Suppressor macrophage treated with lipopolysaccharide for 4 hours (primary cell): ENCODE results near the gene PRSS53.
"Not testable (repeated sequence)": the region's sequence is repeated elsewhere in the genome, so short reads cannot be mapped to it uniquely, and the experiment has no call there.

Source experiments
- DNase-seq: peaks from one replicate; pipeline ENCODE4 v3.0.0-alpha.2; 2020

Gene PRSS53

DNA sequence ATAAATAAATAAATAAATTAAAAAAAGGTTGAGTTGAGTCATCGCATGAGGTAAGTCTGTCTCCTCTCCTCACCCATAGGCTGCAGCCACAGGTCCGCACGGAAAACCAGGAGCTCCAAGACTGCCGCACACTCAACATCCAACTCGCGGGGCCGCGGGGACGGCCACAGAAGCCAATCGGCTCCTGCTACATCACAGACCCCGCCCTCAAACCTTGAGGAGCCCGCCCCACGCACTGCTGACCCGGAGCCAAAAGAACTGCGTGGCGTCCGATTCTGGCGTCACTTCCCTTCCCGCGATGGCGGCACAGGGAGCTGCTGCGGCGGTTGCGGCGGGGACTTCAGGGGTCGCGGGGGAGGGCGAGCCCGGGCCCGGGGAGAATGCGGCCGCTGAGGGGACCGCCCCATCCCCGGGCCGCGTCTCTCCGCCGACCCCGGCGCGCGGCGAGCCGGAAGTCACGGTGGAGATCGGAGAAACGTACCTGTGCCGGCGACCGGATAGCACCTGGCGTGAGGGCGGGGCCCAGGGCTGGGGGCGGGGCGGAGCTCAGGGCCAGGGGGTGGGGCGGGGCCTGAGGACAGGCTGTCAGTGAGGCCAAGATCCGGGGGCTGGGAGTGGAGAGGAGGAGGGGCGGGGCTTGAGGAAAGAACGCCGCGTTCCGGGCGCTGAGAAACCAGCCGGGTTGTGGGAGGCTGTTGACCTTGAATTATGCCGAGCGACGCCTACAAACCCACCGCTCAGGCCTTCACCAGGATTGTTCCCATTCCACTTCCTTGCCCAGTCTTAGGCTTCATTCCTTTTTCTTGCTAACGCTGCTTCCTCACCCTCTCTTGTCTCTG is 28.9 kb upstream of the PRSS53 start, which contains the start of gene KAT8:
TSS of gene KAT8 (plus strand) at position 281 of the 839 bp plus-strand sequence. CDS start at position 299, 18 bp downstream.
- peak; percentile 99 for DNase-seq

DNA sequence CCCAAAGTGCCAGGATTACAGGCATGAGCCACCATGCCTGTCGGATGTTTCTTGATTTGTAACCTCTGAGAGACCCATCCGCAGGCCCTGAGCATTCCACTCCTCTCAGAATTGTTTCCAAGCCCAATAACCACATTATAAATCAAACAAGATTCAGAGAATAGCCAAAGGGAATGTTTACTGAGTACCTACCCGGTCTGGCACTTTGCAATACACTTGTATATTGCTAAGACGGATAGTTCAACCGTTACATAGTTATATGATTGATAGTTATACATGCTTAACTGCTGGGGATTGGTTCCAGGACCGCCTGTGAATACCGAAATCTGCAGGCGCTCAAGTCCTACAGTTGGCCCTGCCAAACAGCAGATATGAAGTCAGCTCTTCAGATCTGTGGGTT is 25.7 kb upstream of the PRSS53 start:
- no peak for DNase-seq

DNA sequence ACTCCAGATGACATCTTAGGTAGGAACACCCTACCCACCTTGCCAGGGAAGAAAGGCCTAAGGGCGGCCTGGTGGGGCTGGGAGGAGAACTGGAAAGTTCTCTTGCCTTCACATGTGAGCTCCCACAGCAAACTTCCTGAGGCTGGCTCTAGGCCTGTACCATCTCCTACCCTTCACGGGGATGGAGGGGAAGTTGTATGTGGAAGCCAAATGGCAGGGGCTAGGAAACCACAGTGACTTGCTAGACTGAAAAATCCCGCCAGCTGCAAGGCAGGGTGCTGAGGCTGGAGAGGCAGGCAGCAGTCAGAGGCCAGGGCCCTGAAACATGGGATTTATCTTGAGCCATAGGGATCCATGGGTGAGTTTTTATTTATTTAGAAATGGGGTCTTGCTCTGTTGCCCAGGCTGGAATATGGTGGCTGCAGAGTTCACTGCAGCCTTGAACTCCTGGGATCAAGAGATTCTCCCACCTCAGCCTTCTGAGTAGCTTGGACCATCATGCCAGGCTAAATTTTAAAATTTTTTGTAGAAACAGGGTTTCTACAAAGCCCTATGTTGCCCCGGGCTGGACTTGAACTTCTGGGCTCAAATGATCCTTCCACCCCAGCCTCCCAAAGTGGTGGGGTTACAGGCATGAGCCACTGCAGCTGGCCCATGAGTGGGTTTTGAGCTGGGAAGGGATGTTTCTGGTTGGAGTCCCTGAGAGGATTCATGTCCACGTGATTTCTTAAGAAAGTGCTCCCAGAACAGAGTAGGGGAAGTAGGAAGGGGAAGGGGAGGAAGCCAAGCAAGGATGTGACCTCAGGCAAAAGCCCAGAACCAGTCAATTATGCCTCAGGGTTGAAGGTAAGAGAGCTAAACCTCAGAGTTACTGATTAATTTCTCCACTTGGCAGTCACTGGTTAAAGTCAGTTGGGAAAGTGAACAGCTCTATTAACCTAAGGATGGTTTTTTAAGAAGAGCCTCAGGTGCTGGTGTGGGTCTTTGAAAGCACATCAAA is 24.7 kb upstream of the PRSS53 start:
- peak; percentile 90 for DNase-seq

DNA sequence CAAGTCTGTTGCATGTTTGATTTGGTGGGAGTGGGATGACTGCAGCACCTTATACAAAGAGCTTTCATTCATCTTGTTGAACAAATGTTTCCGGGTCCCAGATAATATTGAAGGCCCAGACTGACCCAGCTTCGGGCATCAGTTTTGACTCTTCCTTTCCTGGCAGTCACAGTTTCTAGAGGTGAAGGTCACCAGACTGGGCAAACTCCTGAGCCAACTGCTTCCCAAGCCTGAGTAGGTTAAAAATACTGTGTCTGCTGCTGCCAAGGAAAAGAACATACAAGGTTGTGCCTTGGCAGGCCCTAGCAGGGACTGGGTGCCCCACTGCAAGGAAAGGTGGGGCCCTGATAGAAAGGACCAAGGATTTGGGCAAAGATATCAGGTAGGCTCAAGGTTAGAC is 24.0 kb upstream of the PRSS53 start:
- no peak for DNase-seq

DNA sequence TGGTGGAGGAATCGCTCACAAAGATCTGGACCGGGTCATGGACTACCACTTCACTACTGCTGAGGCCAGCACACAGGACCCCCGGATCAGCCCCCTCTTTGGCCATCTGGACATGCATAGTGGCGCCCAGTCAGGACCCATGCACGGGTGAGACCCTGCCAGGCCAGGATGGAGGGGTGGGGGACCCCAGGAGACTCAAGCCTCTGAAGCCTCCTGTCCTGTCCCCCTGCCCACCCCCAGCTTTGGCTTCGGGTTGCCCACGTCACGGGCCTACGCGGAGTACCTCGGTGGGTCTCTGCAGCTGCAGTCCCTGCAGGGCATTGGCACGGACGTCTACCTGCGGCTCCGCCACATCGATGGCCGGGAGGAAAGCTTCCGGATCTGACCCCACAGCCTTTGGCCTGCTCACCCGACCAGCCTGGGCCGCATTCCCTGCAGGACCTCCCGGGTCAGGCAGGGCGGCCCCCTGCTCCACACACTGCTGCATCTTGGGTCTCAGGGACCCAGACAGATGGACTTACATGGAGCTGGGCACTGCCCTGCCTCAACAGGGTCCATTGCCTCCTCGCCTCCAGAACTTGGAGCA is 23.2 kb upstream of the PRSS53 start:
- DNase-seq: no peak

DNA sequence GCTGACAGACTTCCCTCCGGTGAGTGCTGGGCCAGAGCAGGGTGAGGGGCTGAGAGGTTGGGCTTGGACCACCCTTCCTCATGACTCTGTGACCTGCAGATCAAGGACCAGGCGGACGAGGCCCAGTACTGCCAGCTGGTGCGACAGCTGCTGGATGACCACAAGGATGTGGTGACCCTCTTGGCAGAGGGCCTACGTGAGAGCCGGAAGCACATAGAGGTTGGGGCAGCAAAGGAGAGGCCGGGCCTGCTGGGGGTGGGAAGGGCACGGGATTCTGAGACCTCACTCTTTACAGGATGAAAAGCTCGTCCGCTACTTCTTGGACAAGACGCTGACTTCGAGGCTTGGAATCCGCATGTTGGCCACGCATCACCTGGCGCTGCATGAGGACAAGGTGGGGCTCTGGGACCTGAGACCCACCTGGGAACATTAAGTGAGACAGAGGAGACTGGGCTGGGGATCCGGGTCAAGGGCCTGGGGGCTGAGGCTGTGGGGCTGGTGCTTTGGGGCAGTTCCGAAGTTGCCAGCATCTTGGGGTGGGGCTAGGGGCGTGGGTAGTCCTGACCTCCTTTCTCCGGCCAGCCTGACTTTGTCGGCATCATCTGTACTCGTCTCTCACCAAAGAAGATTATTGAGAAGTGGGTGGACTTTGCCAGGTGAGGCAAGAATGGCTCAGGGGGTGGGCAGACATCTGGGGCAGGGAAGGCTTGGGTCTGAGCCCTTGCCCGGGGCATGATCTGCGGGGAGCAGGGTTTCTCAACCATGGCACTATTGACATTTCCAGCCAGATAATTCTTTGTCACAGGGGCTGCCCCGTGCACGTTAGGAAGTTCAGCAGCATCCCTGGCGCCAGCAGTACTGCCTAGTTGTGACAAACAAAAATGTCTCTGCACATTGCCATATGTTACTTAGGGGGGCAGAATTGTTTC is 21.6 kb upstream of the PRSS53 start:
- DNase-seq: no peak

DNA sequence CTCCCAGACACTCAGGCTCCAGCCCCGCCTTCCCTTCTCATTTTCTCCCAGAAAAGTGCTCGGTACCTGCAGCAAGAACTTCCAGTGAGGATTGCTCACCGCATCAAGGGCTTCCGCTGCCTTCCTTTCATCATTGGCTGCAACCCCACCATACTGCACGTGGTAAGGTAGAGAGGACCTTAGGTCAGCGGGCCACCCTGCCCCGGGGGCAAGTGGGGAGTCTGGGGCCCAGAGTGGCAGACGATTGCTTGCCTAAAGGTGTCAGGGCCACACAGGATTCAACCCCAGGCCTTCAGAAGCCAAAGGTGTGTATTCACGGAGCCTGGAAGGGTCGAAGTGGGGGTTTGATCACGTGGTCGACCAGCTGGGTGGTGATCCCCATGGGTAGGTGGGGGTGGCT is 20.9 kb upstream of the PRSS53 start:
- no peak for DNase-seq

DNA sequence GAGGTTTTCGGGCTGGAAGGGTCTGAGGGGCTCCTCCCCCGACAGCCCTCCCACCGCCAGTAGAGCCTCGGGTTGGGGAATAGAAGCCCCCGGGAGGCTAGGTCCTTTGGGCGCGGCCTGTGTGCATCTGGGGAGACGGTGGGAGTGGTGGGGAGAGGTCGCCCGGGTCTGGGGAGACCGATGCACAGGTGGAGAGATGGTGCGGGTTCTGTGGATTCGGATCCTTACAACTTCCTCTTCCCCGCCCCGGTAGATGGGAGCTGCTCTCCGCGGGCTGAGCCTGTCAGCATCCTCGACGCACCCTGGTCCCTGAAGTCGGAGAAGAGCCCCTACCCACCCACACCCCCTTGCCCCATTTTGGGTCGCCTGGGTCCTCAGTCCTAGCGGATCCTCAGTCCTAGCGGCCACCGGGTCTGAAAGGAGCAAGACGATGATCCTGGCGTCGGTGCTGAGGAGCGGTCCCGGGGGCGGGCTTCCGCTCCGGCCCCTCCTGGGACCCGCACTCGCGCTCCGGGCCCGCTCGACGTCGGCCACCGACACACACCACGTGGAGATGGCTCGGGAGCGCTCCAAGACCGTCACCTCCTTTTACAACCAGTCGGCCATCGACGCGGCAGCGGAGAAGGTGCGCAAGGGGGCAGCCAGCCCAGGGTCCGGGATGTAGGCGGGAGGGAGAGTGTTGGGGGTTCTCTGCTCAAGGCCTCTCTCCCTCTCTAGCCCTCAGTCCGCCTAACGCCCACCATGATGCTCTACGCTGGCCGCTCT is 20.2 kb upstream of the PRSS53 start:
- DNase-seq: no peak

DNA sequence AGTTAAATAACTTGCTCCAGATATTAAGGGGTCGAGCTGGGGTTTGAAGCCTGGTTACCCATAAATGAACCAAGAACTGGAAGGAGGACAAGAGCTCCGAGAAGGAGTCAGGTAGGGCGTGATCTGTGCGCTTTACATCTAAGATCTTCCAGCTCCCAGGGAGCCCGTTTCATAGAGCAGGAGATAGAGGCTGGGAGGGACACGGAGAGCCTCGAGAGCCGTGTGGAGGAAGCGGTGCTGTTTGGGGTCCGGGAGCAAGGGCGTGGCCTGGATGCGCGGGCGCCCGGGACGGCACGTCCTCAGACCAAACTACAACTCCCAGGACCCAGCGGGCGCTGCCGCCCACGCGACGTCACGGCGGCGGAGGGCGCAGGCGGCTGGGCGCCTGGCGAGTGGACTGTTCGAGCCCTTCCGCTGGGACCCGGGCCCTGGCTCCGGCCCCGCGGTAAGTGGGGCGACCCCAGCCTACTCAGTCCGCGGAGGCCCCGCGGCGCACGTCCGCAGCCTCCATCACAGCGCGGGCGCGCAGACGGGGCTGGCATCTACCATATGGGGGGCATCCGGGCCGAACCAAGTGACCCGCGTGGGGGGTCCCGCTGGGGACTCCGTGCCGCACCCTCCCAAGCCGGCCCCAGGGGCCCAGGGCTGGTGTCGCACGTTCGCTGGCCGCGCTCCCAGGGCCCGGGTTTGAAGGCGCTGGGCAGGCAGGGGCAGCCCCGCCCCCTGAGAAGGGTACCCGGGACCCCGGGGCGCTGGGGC is 19.5 kb upstream of the PRSS53 start, which contains the start of gene BCKDK:
TSS of gene BCKDK (plus strand) at position 352 of the 759 bp plus-strand sequence. CDS start 838 bp downstream, outside the sequence.
- peak; percentile 90 for DNase-seq

DNA sequence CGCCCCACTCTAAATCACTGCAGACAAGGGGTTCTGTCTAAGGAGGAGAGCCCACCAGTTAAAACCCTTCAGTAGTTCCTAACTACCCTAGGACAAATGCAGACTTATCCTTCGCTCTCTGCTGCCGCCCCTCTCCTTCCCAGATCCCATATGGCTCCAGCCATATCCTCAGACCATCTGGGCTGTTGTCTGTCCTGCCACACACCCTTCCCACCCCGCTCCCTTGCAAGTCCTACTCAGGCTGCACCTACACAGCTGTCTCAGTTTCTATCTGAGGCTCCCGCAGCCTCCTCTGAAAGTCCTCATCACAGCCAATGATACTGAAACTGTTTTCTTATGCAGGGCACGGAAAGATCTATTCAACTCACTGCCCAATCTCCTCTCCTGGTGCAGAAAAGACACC is 18.7 kb upstream of the PRSS53 start:
- peak; percentile 29 for DNase-seq

DNA sequence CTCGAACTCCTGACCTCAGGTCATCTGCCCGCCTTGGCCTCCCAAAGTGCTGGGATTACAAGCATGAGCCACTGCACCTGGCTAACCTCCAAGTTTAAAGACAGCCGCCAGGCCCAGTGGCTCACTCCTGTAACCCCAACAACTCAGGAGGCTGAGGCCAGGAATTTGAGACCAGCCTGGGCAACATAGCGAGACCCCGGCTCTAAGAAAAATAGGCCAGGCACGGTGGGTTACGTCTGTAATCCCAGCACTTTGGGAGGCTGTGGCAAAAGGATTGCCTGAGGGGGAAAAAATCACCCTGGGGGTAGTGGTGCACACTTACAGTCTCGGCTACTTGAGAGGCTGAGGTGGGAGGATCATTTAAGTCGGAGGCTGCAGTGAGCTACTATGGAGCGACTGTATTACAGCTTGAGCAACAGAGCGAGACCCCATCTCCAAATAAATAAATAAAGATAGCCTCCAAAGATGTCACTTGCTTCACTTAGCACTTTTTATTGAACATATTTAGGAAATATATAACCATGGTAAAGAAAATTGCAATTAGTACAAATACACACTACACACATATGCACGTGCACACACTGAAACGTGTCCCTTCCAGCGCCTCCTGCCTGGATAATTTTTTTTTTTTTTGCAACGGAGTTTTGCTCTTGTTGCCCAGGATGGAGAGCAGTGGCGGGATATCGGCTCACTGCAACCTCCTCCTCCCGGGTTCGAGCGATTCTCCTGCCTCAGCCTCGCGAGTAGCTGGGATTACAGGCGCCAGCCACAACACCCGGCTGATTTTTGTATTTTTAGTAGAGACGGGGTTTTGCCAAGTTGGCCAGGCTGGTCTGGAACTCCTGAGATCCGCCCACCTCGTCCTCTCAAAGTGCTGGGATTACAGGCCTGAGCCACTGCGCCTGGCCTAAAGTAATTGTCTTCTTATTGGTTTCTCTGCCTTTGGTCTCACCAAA is 18.0 kb upstream of the PRSS53 start:
- DNase-seq: no peak

DNA sequence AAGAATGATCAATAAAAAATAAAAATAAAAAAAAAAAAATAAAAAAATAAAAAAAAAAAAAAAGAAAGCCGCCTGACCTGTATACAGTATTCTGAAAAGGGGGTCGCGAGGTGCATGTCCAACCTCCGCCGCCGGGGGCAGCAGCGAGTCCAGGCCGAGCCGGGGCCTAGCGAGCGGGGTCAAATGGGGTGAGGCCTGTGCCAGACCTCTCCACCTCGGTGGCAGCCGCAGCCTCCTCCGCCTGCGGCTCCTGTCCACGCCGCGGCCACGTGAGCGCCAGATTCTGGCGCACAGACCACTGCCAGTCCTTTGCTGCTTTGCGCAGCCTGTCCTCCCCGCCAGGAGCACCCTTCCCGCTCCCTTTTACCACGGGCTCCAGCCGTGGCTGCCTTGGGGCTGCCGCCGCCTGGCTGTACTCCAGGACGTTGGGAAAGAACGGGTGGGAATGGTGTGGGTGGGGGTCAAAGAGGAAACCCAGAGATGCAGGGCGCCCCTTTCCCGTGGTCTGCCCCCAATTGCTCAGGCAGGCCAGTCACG is 17.0 kb upstream of the PRSS53 start:
- peak; percentile 84 for DNase-seq

DNA sequence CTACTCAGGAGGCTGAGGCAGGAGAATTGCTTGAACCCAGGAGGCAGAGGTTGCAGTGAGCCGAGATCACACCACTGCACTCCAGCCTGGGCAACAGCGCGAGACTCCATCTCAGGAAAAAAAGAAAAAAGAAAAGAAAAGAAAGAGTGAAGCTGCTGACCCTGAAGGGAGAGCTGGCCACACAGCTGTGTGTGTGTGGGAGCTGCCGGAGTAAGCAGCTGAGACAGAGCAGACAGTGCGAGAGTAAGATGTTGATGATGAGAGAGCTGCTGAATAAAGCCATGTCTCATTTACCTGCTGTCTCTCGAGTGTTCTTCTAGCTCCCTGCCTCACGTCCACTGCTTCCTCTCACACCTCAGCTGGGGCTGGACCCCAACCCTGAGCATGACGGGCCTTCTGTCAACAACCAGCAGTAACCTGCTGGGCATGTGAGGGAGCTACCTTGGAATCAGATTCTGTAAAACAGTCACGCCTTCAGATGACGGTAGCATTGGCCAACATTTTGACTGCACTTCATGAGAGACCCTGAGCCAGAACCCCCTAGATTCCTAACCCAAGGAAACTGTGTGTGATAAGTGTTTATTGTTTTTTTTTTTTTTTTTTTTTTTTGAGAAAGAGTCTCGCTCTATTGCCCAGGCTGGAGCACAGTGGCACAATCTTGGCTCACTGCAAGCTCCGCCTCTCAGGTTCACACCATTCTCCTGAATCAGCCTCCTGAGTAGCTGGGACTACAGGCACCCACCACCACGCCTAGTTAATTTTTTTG is 12.3 kb upstream of the PRSS53 start:
- not testable (repeated sequence) for DNase-seq

DNA sequence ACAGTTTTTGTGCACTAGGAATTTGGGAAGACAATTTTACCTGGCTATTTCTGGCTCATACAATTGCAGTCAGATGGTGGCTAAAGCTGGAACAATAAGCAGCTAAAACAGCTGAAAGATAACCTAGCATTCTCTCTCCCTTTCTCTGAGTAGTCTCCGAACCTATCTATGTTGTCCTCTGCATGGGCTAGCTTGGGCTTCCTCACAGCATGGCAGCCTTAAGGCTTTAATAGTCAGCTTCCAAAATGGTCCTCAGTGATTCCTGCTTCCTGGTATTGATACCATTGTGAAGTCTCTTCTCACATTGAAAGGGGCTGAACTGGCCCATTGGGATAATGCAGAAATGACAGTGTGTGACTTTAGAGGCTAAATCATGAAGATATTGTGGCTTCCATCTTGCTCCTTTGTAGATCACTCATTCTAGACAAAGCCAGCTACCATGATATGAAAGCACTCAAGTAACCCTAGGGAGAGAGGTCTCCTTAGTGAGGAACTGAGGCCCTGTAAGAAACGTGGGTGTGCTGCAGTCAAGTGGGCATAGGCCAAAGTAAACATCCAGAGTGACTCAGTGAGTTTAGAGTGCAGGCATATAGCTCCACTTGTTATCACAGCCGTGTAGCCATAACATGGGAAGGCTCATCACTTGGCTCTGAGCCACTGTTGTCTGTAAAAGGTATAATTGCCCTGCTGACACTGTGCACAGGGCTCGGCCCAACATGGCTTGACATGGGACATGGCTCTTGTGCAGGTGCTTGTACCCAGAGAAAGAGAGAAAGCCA is 11.3 kb upstream of the PRSS53 start:
- DNase-seq: no peak

DNA sequence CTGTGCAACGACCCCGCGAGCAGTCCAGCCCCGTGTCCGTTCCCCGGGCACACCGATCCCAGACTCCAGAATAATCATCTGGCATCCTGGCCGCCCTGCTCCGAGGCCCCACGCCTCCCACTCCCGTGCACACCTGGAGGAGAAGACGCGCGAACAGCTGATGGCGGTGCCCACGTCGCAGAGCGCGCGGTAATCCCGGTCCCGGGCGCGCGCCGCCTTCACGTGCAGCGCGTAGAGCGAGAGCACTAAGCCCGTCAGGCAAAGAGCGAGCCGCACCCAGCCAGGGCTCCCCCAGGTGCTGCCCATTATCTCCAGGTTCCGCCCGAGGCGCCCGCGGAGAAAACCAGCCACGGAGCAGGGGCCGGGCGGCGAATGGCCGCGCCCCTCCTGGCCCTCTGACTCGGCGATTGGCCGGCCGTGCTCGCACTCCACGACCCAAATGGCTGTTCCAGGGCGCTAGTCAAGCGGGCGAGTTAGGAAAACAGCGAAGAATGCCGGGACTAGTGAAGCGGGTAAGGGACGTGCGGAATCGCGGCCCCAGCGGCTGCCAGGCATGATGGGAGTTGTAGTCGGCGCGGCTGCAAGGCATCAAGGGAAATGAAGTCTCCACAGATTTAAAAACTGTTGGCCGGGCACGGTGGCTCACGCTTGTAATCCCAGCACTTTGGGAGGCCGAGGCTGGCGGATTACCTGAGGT is 5.8 kb upstream of the PRSS53 start, which contains the start of gene VKORC1:
TSS of gene VKORC1 (minus strand) at position 374 of the 697 bp plus-strand sequence. CDS start at position 306, 68 bp downstream.
- DNase-seq: peak; percentile 99

DNA sequence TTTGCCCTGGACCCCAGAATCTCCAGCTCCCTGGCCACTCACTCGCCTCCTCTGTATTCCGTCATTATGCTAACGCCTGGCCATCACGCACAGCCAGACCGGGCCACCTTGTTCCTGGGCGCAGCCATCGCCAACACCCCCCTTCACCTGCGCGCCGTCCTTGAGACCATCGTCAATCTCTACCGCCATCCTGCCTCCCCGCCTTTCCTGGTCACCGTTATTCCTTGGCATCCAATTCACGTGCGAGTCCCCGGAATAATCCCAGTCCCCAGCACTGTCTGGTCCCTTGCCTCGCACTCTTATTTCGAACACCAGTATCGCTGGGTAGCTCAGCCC is 5.3 kb upstream of the PRSS53 start:
- DNase-seq: no peak
